HG03039 (cell line): ENCODE measurements around the gene ABCB7.
"Not testable (repeated sequence)": the region's sequence is repeated elsewhere in the genome, so short reads cannot be mapped to it uniquely, and the experiment has no call there.

Source experiments
- ATAC-seq: cut with Tn5 transposase; IDR thresholded peaks from one replicate; pipeline ENCODE4 v1.9.1; 2021; ENCODE audit warnings: mild to moderate bottlenecking, moderate library complexity; ENCODE audit not compliant: unreplicated experiment

ABCB7 gene

DNA sequence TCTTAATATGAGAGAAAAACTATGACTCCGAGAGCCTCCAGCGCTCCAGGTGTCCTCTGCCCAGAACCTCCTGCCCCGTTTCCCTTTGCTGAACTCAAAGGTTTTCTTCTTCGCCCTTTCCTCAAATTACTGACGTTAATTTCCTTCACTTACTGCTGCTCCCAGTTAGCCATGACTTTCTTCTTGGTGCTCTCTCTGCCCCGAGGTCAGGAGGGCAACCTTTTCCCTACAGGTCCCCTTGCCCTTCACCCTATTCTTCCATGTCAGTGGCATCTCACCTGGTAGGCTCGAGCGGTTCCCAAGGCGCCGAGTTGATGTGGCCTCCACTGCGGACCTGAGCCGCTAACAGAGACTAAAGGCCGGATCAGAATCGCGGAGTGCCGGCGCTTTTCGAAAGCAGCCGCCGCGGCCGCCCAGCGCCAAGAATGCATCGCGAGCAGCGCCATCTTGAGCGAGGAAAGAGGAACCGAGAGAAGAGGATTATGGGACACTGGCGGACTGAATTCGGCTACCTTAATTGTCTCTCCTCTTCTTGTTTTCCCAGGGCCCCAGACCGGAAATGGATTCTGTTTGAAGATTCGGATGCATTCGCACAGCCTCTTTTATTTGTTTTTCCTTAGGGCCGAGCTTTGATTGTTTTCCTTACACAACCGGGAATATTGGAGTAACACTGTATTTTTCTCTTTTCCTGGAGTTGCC lies at the start of gene ABCB7:
Gene ABCB7, minus strand, starts transcription at position 457 of the 699 bp plus-strand sequence. Its CDS starts 11 bp downstream, at position 446.
- ATAC-seq, result peak; percentile 88

GRCh38 chrX:75188415-75189206 lies 32.5 kb upstream of the ABCB7 start:
- ATAC-seq, result not testable (repeated sequence)

DNA sequence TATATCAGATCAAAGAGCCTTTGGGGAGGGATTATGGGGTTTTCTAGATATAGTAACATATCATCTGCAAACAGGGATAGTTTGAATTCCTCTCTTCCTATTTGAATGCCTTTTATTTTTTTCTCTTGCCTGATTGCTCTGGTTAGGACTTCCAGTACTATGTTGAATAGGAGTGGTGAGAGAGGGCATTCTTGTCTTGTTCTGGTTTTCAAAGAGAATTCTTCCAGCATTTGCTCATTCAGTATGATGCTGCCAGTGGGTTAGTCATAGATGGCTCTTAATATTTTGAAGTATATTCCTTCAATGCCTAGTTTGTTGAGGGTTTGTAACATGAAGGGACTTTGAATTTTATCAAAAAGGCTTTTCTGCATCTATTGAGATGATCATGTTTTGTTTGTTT lies 25.6 kb upstream of the ABCB7 start:
- no peak for ATAC-seq

- not testable (repeated sequence) for ATAC-seq
Observed at GRCh38 chrX:75179536-75180293, 23.6 kb upstream of the ABCB7 start.

DNA sequence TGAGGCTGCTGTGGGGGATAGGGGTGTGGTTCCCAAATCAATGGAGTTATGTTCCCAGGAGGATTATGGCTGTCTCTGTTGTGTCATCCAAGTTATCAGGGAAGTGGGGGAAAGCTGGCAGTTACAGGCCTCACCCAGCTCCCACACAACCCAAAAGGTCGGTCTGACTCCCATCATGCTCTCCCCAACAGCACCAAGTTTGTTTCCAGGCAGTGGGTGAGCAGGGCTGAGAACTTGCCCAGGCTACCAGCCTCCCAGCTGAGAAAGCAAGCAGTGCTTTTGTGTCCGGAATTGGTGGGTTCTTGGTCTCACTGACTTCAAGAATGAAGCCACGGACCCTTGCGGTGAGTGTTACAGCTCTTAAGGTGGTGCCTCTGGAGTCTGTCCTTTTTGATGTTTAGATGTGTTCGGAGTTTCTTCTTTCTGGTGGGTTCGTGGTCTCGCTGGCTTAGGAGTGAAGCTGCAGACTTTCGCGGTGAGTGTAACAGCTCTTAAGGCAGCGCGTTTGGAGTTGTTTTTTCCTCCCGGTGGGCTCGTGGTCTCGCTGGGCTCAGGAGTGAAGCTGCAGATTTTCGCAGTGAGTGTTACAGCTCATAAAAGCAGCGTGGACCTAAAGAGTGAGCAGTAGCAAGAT lies 16.3 kb upstream of the ABCB7 start:
- not testable (repeated sequence) for ATAC-seq

GRCh38 chrX:75158054-75158453 lies 2.0 kb upstream of the ABCB7 start:
- ATAC-seq, result no peak

- no peak for ATAC-seq
Observed at GRCh38 chrX:75156531-75156945, 455 bp upstream of the ABCB7 start.

DNA sequence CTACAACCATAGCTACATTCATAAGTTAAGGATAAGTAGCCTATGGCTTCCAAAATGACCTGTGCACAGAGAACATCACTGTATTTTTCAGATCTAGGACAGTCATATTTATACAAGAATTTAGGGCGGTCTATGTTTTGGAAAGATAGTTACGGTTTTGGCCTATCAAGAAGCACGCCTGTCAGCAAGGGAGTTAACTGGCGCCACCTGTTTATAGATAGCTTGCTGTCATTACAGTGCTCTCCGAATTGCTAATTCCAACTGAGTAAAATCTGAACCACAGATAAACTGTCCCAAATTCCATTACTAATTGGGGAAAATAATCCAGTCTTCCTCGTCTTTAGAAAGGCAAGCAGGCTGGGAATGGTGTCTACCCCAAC lies 646 bp downstream of the ABCB7 start:
- ATAC-seq, result peak; percentile 21

DNA sequence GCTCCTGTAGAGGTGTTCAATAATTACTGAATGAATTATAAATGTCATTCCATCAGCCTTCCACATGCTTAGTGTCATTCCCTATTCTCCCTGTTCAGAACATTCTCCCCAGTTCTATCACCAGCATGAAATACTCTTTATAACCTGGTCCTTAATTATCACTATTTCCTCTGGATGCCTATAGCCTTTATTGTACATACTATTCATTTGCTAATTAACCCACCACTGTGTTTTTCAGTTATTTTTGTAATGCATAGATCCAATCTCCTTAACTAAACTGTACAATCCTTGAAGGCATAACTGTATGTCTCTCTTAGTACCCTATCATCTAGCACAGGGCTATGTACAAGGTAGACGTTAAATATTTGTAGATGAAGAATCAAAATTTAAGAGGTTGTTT lies 1.2 kb downstream of the ABCB7 start:
- ATAC-seq, result no peak

- ATAC-seq, result no peak
Observed at GRCh38 chrX:75151827-75152592, 4.1 kb downstream of the ABCB7 start.

DNA sequence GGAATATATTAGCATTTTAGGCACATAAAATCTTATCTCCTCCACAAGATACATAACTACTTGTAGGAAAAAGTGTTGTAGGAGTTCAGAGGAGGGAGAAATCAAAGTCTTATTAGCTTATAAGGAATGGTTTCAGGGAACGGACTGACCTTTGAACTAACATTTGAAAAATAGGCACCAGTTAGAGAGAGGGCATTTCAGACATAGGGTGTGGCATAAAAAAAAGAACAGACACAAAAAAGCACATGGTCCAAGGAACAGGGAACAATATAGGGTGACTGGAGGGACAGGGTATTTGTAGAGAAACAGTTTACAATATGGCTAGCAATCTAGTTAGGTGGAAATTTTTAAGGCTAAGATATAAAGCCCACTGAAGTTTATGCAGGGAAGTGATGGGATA lies 6.4 kb downstream of the ABCB7 start:
- ATAC-seq, result no peak

DNA sequence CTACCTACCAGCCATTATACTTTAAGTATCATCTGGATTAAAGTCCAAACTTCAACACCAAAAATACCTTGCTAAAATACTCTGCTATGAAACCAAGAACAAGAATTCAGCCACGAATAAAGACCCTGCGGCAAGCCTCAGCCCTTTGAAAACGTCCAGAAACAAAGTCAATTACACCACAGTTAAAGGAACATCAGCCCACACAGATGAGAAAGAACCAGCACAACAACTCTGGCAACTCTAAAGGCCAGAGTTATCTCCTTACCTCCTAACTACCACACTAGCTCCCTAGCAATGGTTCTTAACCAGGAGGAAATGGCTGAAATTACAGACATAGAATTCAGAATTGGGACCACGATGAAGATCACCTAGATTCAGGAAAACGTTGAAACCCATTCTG lies 23.4 kb downstream of the ABCB7 start:
- ATAC-seq, result no peak

DNA sequence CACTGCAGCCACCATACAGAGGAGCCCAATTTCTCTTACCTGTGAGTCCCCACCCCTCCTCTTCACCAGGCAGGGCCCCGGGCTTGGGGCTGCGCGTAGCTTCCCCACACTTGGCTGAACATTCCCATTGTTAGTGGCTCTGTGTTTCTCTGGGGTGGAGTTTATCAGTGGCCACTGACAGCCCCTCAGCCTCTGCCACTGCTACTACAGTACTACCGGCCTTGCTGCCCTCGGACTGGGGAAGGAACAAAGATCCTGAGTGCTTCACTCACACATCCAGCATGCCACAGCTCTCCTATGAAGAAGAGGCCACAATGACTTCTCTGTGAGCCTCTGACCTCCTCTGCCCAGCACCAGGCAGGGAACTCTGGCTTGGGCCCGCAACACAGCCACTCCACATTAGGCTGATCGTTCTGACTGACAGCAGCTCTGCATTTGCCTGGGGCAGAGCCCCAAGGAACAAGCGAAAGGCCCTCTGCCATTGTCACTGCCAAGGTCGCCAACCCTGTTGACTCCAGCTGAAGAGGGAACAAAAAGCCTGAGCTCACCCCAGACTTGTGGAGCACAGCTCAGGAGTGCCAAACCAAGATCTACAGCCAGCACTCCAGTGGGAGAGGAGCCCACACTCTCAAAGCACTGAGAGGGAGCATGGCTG lies 24.0 kb downstream of the ABCB7 start:
- no peak for ATAC-seq

GRCh38 chrX:75129069-75129468 lies 27.0 kb downstream of the ABCB7 start:
- ATAC-seq, result not testable (repeated sequence)

DNA sequence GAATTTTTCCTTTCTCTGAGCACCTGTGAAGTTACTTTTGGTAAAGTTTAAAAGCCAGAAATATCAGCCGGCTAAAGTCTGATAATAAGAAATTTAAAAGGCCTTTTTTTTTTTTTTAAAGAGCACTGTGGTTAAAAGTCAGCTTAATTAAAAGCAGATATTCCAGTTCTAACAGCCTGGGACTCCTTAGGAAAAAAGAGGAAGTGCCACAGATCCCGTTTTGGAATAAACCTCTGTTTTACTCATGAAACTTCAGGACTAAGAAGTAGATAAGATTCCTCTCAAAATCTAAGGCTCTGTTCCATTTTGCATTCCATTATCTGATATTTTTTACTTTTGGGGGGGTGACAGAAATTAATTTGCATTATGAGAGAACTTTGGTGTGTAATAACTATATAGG lies 37.8 kb downstream of the ABCB7 start:
- no peak for ATAC-seq

DNA sequence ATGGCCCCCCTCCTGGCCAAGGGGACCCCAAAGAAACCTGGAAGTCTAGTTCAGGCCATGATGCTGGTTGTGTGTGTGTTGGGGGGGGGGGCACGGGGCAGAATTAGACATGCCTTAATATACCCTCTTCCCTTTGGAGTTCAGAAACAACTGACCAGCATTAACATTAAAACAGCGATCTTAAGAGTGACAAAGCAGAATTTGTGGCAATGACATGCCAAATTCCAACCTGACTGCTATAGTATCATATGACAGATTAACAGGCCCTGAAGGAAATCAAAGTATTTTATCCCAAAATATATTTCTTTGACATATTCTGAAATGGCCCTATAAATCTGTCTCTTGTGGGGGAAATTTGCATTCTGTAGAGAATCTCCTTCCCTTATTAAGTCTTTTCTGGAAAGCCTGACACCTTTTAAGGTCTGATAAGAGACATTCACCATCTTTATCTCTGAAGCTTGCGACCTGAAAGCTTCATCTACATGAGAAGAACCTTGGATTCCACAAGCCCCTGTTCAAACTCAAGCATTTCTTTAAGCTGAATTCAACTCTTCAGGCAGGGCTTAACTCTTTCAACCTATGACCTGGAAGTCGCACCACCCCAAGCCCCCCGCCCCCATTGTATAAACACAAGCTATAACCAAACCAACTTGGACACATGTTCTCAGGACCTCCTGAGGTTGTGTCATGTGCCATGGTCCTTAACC lies 40.2 kb downstream of the ABCB7 start:
- no peak for ATAC-seq

DNA sequence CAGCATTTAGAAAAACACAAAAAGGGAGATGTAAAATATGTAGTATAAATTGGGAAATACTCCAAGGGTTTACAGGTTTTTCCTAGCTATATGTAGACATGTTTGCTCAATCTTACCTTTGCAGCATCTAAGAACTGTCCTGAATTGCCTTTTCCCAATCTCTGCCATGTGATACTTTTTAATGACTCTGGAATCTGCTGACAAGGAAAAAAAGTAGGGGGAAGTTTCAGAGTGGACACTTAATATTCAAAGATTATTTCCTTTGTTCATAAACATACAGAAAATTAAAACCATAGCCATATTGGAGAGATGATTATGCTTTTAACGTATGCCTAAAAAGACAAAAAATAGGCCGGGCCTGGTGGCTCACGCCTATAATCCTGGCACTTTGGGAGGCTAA lies 41.4 kb downstream of the ABCB7 start:
- no peak for ATAC-seq

GRCh38 chrX:75113664-75114063 lies 42.4 kb downstream of the ABCB7 start:
- no peak for ATAC-seq

DNA sequence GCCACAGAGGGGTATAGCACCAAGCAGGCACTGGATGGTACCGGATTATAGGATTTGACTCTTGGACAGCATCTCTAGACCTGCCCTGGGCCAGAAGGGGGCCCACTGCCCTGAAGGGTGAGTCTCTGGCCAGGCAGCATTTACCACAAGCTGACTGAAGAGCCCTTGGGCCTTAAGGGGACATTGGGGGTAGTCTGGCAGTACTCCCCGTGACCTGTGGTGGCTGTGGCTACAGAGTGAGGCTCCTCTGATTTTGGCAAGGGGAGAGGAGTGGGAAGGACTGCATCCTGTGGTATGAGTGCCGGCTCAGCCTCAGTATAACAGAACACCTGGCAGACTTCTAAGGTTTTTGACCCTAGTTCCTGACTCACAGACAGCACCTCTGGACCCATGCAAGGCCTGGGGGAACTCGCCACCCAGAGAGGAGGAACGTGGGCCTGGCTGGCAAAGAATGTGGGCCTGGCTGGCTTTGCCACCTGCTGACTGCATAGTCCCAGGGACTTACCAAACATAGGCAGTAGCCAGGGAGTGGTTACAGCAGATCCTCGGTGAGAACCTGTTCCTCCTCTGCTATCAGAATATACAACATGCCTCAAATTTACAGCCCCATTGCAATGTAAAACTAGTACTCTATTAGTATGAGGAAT lies 48.1 kb downstream of the ABCB7 start:
- ATAC-seq, result no peak
